Progenitor cell of endocrine pancreas (in vitro differentiated cells): ENCODE results near the gene PAPSS1. TPM values are rescaled to one million over a fixed set of nuclear protein-coding genes. Genes with fewer than 3 reads are reported as not detected.

Experiments
- DNase-seq: peaks from one replicate; pipeline ENCODE4 v3.0.0; 2021; ENCODE audit warnings: low spot score; ENCODE audit not compliant: unreplicated experiment
- H3K27ac Mint-ChIP-seq: 2 replicates; pipeline ENCODE4 v1.8.0; 2021; ENCODE audit warnings: mild to moderate bottlenecking, moderate library complexity, mixed read lengths
- H3K27me3 Mint-ChIP-seq: 2 replicates; pipeline ENCODE4 v1.8.0; 2021; ENCODE audit warnings: mixed read lengths
- H3K36me3 Mint-ChIP-seq: 2 replicates; pipeline ENCODE4 v1.8.0; 2022; ENCODE audit warnings: mixed read lengths; ENCODE audit not compliant: insufficient read depth
- H3K4me1 Mint-ChIP-seq: 2 replicates; pipeline ENCODE4 v1.8.0; 2021; ENCODE audit warnings: low read depth, mixed read lengths
- H3K4me3 Mint-ChIP-seq: 2 replicates; pipeline ENCODE4 v1.8.0; 2021; ENCODE audit warnings: low read depth, mild to moderate bottlenecking, moderate library complexity, mixed read lengths
- H3K9me3 Mint-ChIP-seq: 2 replicates; pipeline ENCODE4 v1.8.0; 2021; ENCODE audit warnings: low read depth, mixed read lengths
- CTCF ChIP-seq: fragments of 200-600 bp; sonication (generic); IDR thresholded peaks from one replicate; pipeline ENCODE4 v1.5.0; 2021; ENCODE audit warnings: antibody characterized with exemption, mild to moderate bottlenecking; ENCODE audit not compliant: unreplicated experiment
- total RNA-seq: library from RNA; stranded (reverse); gene quantifications from 2 replicates; pipeline ENCODE4 v1.2.1, GENCODE V29; 2021

The PAPSS1 gene
- total RNA-seq, 1 donor from 2014 or later: 136 TPM

DNA sequence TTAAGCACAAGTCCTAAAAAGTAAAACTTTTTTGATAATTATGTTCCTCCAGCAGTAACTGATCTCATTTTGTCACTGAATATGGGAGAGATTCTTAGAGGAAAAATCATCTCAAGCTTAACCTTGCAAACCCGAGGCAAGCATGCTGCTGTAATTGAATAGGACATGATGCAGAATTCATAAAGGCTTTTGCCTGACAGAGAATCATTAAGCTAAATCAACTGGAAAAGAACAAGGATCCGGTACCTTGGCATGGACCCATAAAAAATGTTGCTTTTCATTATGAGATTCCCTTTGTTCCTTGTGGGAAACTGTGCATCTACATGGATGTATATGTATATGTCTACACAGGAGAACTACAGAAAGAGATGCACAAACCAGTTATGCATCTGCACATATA is 149.1 kb downstream of the PAPSS1 start:
- H3K4me1 Mint-ChIP-seq: no peaks in the 10 kb centered on the region
- H3K36me3 Mint-ChIP-seq: no peaks in the 10 kb centered on the region
- peaks cover 22% of the 10 kb centered on the region for H3K9me3 Mint-ChIP-seq
- H3K4me3 Mint-ChIP-seq: no peak overlapping the region
- no peak for TF ChIP-seq CTCF
- H3K27ac Mint-ChIP-seq: no peak overlapping the region
- no peak for DNase-seq
- H3K27me3 Mint-ChIP-seq: no peaks in the 10 kb centered on the region

- no peak for DNase-seq
- no peaks in the 10 kb centered on the region for H3K36me3 Mint-ChIP-seq
- H3K27ac Mint-ChIP-seq: peak overlapping the region; percentile 54
- H3K4me3 Mint-ChIP-seq: no peak overlapping the region
- H3K27me3 Mint-ChIP-seq: no peaks in the 10 kb centered on the region
- H3K4me1 Mint-ChIP-seq: peaks cover 11% of the 10 kb centered on the region
- no peak for TF ChIP-seq CTCF
- H3K9me3 Mint-ChIP-seq: peaks cover 37% of the 10 kb centered on the region
Observed at GRCh38 chr4:107564326-107564725, 155.7 kb downstream of the PAPSS1 start.

Other genes with a start within 250 kb of the PAPSS1 start
- 6.9 and 10.7 TPM in 2 replicates for gene SGMS2, start 104.7 kb upstream of the PAPSS1 start, total RNA-seq
- 5.2 and 6.1 TPM in 2 replicates for gene CYP2U1, start 211.3 kb upstream of the PAPSS1 start, total RNA-seq